HepG2 (cell line): ENCODE data around the gene IPCEF1. TPM values are rescaled to one million over a fixed set of nuclear protein-coding genes. Genes with fewer than 3 reads are reported as not detected.

ENCODE experiments used
- ATAC-seq: fragments of 200-7000 bp; cut with Tn5 transposase; 3 replicates; pipeline ENCODE4 v1.9.1; 2020; ENCODE audit warnings: mild to moderate bottlenecking, moderate library complexity
- BruUV-seq: library from RNA; stranded (reverse); fragments of 400-500 nt; replicated peaks from 2 replicates; lab custom pipeline; 2021; lab: Mats Ljungman, UMichigan
- CTCF ChIA-PET: fragments of 300-600 bp; formaldehyde crosslinking; extraction: SDS; loops from one replicate; lab custom pipeline; 2021; ENCODE audit warnings: low total read pairs, inconsistent platforms, low intra/inter-chr PET ratio; lab: Yijun Ruan, JAX
- POLR2A ChIA-PET: fragments of 350-600 bp; sonication (Branson Sonifier 250); formaldehyde crosslinking; loops from one replicate; lab custom pipeline; 2020; ENCODE audit warnings: antibody characterized with exemption, inconsistent platforms; lab: Yijun Ruan, JAX
- DNase-seq: peaks from one replicate; pipeline ENCODE4 v3.0.0-alpha.2; 2015; ENCODE audit warnings: low spot score
- FAIRE-seq: peaks from 3 replicates; lab custom pipeline; 2011; peaks lifted over from hg19 to GRCh38; lab: Jason Lieb, UNC
- H2AFZ ChIP-seq: one replicate; pipeline ENCODE4 v1.6.1; 2011; ENCODE audit warnings: low read length, inconsistent platforms
- H3K27ac ChIP-seq: fragments of 300-600 bp; 3 replicates; pipeline ENCODE4 v1.8.0; 2011; ENCODE audit warnings: mixed run types, mild to moderate bottlenecking, mixed read lengths, low read length, inconsistent platforms; ENCODE audit not compliant: insufficient read depth; ENCODE audit errors: extremely low read length
- H3K27me3 ChIP-seq, 2 experiments: fragments of 200-600 bp in 1 of 2; 2 replicates in 1 of 2; 3 replicates in 1 of 2; pipeline versions ENCODE4 v1.6.0 to v1.8.0; 2011; ENCODE audit warnings: low read length in 2 of 2, mild to moderate bottlenecking in 2 of 2, moderate library complexity in 2 of 2, inconsistent platforms in 1 of 2; ENCODE audit not compliant: insufficient read depth in 2 of 2, control insufficient read depth in 1 of 2
- H3K36me3 ChIP-seq, 2 experiments: fragments of 200-600 bp in 1 of 2; replicated peaks in 1 of 2; 2 replicates in 1 of 2; 3 replicates in 1 of 2; pipeline versions ENCODE4 v1.5.1 to v1.8.0; 2011; ENCODE audit warnings: low read length in 2 of 2, inconsistent platforms in 1 of 2; ENCODE audit not compliant: insufficient read depth in 2 of 2, control insufficient read depth in 1 of 2
- H3K4me1 ChIP-seq: 2 replicates; pipeline ENCODE4 v1.5.1; 2012; ENCODE audit warnings: low read length, inconsistent platforms; ENCODE audit not compliant: insufficient read depth
- H3K4me2 ChIP-seq: 2 replicates; pipeline ENCODE4 v1.6.0; 2011; ENCODE audit warnings: low read depth, low read length, inconsistent platforms
- H3K4me3 ChIP-seq, 3 experiments: fragments of 200-600 bp in 1 of 3; sonication (generic), shearing (Covaris generic) in 1 of 3; replicated peaks in 1 of 3; 2 replicates each; pipeline ENCODE4 v1.5.1; 2011 to 2016; ENCODE audit warnings: low read length in 3 of 3, inconsistent platforms in 2 of 3, low read depth in 2 of 3, mild to moderate bottlenecking in 2 of 3, control low read depth in 1 of 3, mixed read lengths in 1 of 3; ENCODE audit not compliant: insufficient read depth in 1 of 3
- H3K79me2 ChIP-seq: one replicate; pipeline ENCODE4 v1.6.1; 2011; ENCODE audit warnings: low read length, inconsistent platforms; ENCODE audit not compliant: insufficient read depth
- H3K9ac ChIP-seq: 2 replicates; pipeline ENCODE4 v1.6.0; 2011; ENCODE audit warnings: mild to moderate bottlenecking, low read depth, low read length, inconsistent platforms; ENCODE audit not compliant: insufficient read depth
- H3K9me3 ChIP-seq: 2 replicates; pipeline ENCODE4 v1.5.1; 2012; ENCODE audit warnings: mild to moderate bottlenecking, low read length
- H4K20me1 ChIP-seq: 2 replicates; pipeline ENCODE4 v1.6.0; 2011; ENCODE audit warnings: inconsistent platforms, mild to moderate bottlenecking, low read length, moderate library complexity; ENCODE audit not compliant: insufficient read depth
- BATF2 ChIP-seq: sonication (generic); formaldehyde crosslinking; IDR thresholded peaks from 2 replicates; pipeline ENCODE4 v1.8.0; 2022; ENCODE audit warnings: mild to moderate bottlenecking, missing genetic modification reagents, moderate library complexity
- DNMT1 ChIP-seq: sonication (generic); formaldehyde crosslinking; IDR thresholded peaks from 2 replicates; pipeline ENCODE4 v1.5.1; 2020; ENCODE audit warnings: mild to moderate bottlenecking, missing genetic modification reagents
- ELF3 ChIP-seq: IDR thresholded peaks from 2 replicates; pipeline ENCODE4 v1.6.1; 2016; ENCODE audit warnings: missing genetic modification reagents, missing compliant biosample characterization
- HMGA1 ChIP-seq: sonication (generic); formaldehyde crosslinking; conservative IDR thresholded peaks from 2 replicates; pipeline ENCODE4 v1.4.0; 2020; ENCODE audit warnings: missing genetic modification reagents
- KDM5B ChIP-seq: sonication (generic); formaldehyde crosslinking; IDR thresholded peaks from 2 replicates; pipeline ENCODE4 v1.4.0; 2020; ENCODE audit warnings: missing genetic modification reagents, mild to moderate bottlenecking, borderline replicate concordance
- NR3C1 ChIP-seq: sonication (generic); formaldehyde crosslinking; IDR thresholded peaks from 2 replicates; pipeline ENCODE4 v1.4.0; 2020; ENCODE audit warnings: missing genetic modification reagents
- RBAK ChIP-seq: sonication (generic); formaldehyde crosslinking; IDR thresholded peaks from 2 replicates; pipeline ENCODE4 v1.5.1; 2020; ENCODE audit warnings: mild to moderate bottlenecking, missing genetic modification reagents
- SNAI1 ChIP-seq: sonication (generic); formaldehyde crosslinking; IDR thresholded peaks from 2 replicates; pipeline ENCODE4 v1.5.0; 2020; ENCODE audit warnings: mild to moderate bottlenecking, missing genetic modification reagents, borderline replicate concordance
- TEF ChIP-seq: sonication (generic); formaldehyde crosslinking; IDR thresholded peaks from 2 replicates; pipeline ENCODE4 v1.5.0; 2020; ENCODE audit warnings: missing genetic modification reagents
- ZKSCAN8 ChIP-seq: IDR thresholded peaks from 2 replicates; pipeline ENCODE4 v1.6.1; 2016; ENCODE audit warnings: borderline replicate concordance, missing genetic modification reagents, missing compliant biosample characterization
- ZNF773 ChIP-seq: sonication (generic); formaldehyde crosslinking; IDR thresholded peaks from 2 replicates; pipeline ENCODE4 v1.4.0; 2020; ENCODE audit warnings: missing genetic modification reagents, borderline replicate concordance
- WGBS: methylation state at CpG from one replicate; pipeline ENCODE4 v1.1.6; 2017; ENCODE audit warnings: low lambda C conversion rate; 5-methylcytosine and 5-hydroxymethylcytosine counted together
- in situ Hi-C: cut with HindIII; loops from 2 replicates; pipeline ENCODE4 v1.10.0; 2017; ENCODE audit warnings: low pct_unique_long_range_greater_than_20kb; ENCODE audit not compliant: extremely low pct_ligation_motif_present
- intact Hi-C: fragments of 100-400 bp; cut with micrococcal nuclease; formaldehyde crosslinking; loops from one replicate; pipeline ENCODE4 v1.10.0; 2022; ENCODE audit not compliant: unreplicated experiment
- polyA plus RNA-seq, 8 experiments: library from polyadenylated mRNA; depleted of rRNA in 3 of 8; stranded (reverse) in 7 of 8; unstranded in 1 of 8; fragments of >200 nt; fragmentation: Illumina TruSeq in 4 of 8; extraction: Trizol in 4 of 8; gene quantifications; 2 replicates each; pipeline versions ENCODE4 v1.2.1 to v1.2.3, GENCODE V29; 2011 to 2016; ENCODE audit warnings: low read depth in 4 of 8, missing spikeins in 1 of 8, mixed read lengths in 1 of 8; ENCODE audit not compliant: insufficient read depth in 1 of 8
- total RNA-seq, 5 experiments: library from RNA; depleted of rRNA; stranded (reverse); fragments of >200 nt; fragmentation: Illumina TruSeq; extraction: Trizol; gene quantifications; 2 replicates each; pipeline ENCODE4 v1.2.3, GENCODE V29; 2016; ENCODE audit warnings: low read depth in 1 of 5

The IPCEF1 gene
- total and polyA plus RNA-seq, 2 of the 13 experiments (the other 11 are each of a cell fraction or from before 2014, with no cell fraction given): 0.03 TPM; not detected in 1

GRCh38 chr6:154307696-154308425, 48.7 kb downstream of the IPCEF1 start:
- no peaks in the 10 kb centered on the region for H4K20me1 ChIP-seq
- H3K4me1 ChIP-seq: no peaks in the 10 kb centered on the region
- H3K9ac ChIP-seq: no peak overlapping the region
- CTCF ChIA-PET: no interaction called here
- ATAC-seq: no peak
- H3K4me2 ChIP-seq: no peak overlapping the region
- WGBS: 16% methylated on average over 7 of the region's 7 CpGs
- no TSS peak for BruUV-seq
- TF ChIP-seq ELF3 (CRISPR knock-in tag): no peak
- TF ChIP-seq ZNF773 (CRISPR knock-in tag): no peak
- no peak for TF ChIP-seq SNAI1 (CRISPR knock-in tag)
- no peak for TF ChIP-seq RBAK (CRISPR knock-in tag)
- no peak for TF ChIP-seq ZKSCAN8 (CRISPR knock-in tag)
- TF ChIP-seq NR3C1: no peak
- TF ChIP-seq HMGA1 (CRISPR knock-in tag): no peak
- no peak for TF ChIP-seq KDM5B
- no peak for TF ChIP-seq BATF2 (CRISPR knock-in tag)
- TF ChIP-seq DNMT1: no peak
- no peak for TF ChIP-seq TEF (CRISPR knock-in tag)
- H3K9me3 ChIP-seq: no peaks in the 10 kb centered on the region
- no peak for FAIRE-seq
- intact Hi-C loops (no loop called here), in situ Hi-C loops (no loop called here)
- H3K27ac ChIP-seq: no peak overlapping the region
- no peaks in the 10 kb centered on the region for H3K79me2 ChIP-seq
- no peaks in the 10 kb centered on the region for H3K36me3 ChIP-seq
- DNase-seq: no peak
- H3K4me3 ChIP-seq: no peak overlapping the region
- POLR2A ChIA-PET: no interaction called here
- H2AFZ ChIP-seq: no peak overlapping the region
- H3K27me3 ChIP-seq: no peaks in the 10 kb centered on the region
